ENCODE data around the gene NEDD4L. TPM values are rescaled to one million over a fixed set of nuclear protein-coding genes. Genes with fewer than 3 reads are reported as not detected.

Gene NEDD4L
- total RNA-seq, 1 donor from 2014 or later = 41.1 TPM

GRCh38 chr18:58393295-58393694 lies 349.3 kb downstream of the NEDD4L start:
- DNase-seq (ENCODE audit: extremely low spot score, unreplicated experiment) = no peak
- Mint-ChIP-seq H3K9me3 (ENCODE audit: unreplicated experiment) (no peaks in the 10 kb centered on the region), H3K4me3 (ENCODE audit: unreplicated experiment) (no peak overlapping the region), H3K4me1 (ENCODE audit: unreplicated experiment) (peaks cover 5% of the 10 kb centered on the region), H3K27me3 (ENCODE audit: unreplicated experiment) (no peaks in the 10 kb centered on the region), H3K27ac (ENCODE audit: unreplicated experiment) (no peak overlapping the region), H3K36me3 (ENCODE audit: unreplicated experiment) (peaks cover 39% of the 10 kb centered on the region)
- TF ChIP-seq, protein P1, sequence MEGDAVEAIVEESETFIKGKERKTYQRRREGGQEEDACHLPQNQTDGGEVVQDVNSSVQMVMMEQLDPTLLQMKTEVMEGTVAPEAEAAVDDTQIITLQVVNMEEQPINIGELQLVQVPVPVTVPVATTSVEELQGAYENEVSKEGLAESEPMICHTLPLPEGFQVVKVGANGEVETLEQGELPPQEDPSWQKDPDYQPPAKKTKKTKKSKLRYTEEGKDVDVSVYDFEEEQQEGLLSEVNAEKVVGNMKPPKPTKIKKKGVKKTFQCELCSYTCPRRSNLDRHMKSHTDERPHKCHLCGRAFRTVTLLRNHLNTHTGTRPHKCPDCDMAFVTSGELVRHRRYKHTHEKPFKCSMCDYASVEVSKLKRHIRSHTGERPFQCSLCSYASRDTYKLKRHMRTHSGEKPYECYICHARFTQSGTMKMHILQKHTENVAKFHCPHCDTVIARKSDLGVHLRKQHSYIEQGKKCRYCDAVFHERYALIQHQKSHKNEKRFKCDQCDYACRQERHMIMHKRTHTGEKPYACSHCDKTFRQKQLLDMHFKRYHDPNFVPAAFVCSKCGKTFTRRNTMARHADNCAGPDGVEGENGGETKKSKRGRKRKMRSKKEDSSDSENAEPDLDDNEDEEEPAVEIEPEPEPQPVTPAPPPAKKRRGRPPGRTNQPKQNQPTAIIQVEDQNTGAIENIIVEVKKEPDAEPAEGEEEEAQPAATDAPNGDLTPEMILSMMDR (IDR thresholded peaks at IDR 0.05) = no peak

DNA sequence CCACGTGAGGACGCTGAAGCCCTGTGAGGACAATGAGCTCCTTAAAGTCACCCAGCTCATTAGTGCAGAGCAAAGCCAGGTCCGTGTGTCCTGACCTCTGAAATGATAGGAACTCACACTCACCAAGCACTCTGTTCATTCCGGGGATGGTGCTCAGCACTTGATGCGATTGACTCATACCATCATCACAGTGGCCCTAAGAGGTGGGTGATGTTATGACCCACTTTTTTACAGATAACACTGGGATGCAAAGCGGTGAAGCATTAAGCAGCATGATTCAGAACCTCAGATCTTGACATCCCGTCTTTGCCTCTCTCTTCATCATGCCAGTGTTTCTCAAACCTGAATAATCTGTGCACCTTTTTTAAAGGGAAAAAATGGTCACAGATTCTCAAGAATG lies 350.0 kb downstream of the NEDD4L start:
- no peak overlapping the region for H3K27ac Mint-ChIP-seq (ENCODE audit: unreplicated experiment)
- TF ChIP-seq, protein P1 (IDR thresholded peaks at IDR 0.05) = no peak
- H3K27me3 Mint-ChIP-seq (ENCODE audit: unreplicated experiment) = no peaks in the 10 kb centered on the region
- H3K4me3 Mint-ChIP-seq (ENCODE audit: unreplicated experiment) = no peak overlapping the region
- peaks cover 33% of the 10 kb centered on the region for H3K36me3 Mint-ChIP-seq (ENCODE audit: unreplicated experiment)
- H3K4me1 Mint-ChIP-seq (ENCODE audit: unreplicated experiment) = peaks cover 5% of the 10 kb centered on the region
- DNase-seq (ENCODE audit: extremely low spot score, unreplicated experiment) = no peak
- H3K9me3 Mint-ChIP-seq (ENCODE audit: unreplicated experiment) = no peaks in the 10 kb centered on the region

- no peak for DNase-seq (ENCODE audit: extremely low spot score, unreplicated experiment)
- TF ChIP-seq, protein P1 (IDR thresholded peaks at IDR 0.05) = no peak
- H3K36me3 Mint-ChIP-seq (ENCODE audit: unreplicated experiment) = peaks cover 30% of the 10 kb centered on the region
- H3K4me3 Mint-ChIP-seq (ENCODE audit: unreplicated experiment) = no peak overlapping the region
- H3K9me3 Mint-ChIP-seq (ENCODE audit: unreplicated experiment) = no peaks in the 10 kb centered on the region
- no peak overlapping the region for H3K27ac Mint-ChIP-seq (ENCODE audit: unreplicated experiment)
- H3K4me1 Mint-ChIP-seq (ENCODE audit: unreplicated experiment) = peaks cover 5% of the 10 kb centered on the region
- H3K27me3 Mint-ChIP-seq (ENCODE audit: unreplicated experiment) = no peaks in the 10 kb centered on the region
These were observed 350.8 kb downstream of the NEDD4L start for GRCh38 chr18:58394602-58395425.

GRCh38 chr18:58396144-58396543 lies 352.1 kb downstream of the NEDD4L start:
- Mint-ChIP-seq H3K4me1 (ENCODE audit: unreplicated experiment) (peaks cover 5% of the 10 kb centered on the region), H3K36me3 (ENCODE audit: unreplicated experiment) (peaks cover 27% of the 10 kb centered on the region), H3K9me3 (ENCODE audit: unreplicated experiment) (no peaks in the 10 kb centered on the region), H3K27ac (ENCODE audit: unreplicated experiment) (no peak overlapping the region), H3K4me3 (ENCODE audit: unreplicated experiment) (no peak overlapping the region), H3K27me3 (ENCODE audit: unreplicated experiment) (no peaks in the 10 kb centered on the region)
- TF ChIP-seq, protein P1 (IDR thresholded peaks at IDR 0.05) = no peak
- no peak for DNase-seq (ENCODE audit: extremely low spot score, unreplicated experiment)

GRCh38 chr18:58396966-58397365 lies 352.9 kb downstream of the NEDD4L start:
- no peaks in the 10 kb centered on the region for H3K9me3 Mint-ChIP-seq (ENCODE audit: unreplicated experiment)
- no peak overlapping the region for H3K4me3 Mint-ChIP-seq (ENCODE audit: unreplicated experiment)
- H3K27me3 Mint-ChIP-seq (ENCODE audit: unreplicated experiment) = no peaks in the 10 kb centered on the region
- peaks cover 27% of the 10 kb centered on the region for H3K36me3 Mint-ChIP-seq (ENCODE audit: unreplicated experiment)
- DNase-seq (ENCODE audit: extremely low spot score, unreplicated experiment) = no peak
- peaks cover 7% of the 10 kb centered on the region for H3K4me1 Mint-ChIP-seq (ENCODE audit: unreplicated experiment)
- TF ChIP-seq, protein P1 (IDR thresholded peaks at IDR 0.05) = no peak
- no peak overlapping the region for H3K27ac Mint-ChIP-seq (ENCODE audit: unreplicated experiment)
